ENCODE results near the gene MCM9. TPM values are rescaled to one million over a fixed set of nuclear protein-coding genes. Genes with fewer than 3 reads are reported as not detected.

MCM9 gene
- total RNA-seq, 1 experiment from 2014 or later: 14.4 TPM

DNA sequence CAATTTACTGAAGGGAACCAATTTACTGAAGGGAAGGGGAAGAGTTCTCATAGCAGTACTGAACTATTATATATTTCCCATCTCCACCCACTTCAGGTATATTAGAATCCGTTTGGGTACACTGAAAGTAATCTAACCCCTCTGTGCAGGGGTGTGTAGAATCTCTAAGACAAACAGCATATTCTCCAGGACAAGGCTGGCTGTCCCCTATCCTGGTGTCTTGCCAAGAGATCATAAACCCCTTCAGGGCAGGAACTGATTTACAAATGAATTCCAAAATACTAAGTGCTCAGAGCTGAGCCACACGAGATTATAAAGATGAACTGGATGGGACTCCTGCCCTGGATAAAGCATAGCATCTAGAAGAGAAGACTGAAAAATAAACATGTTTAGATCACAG lies 31.8 kb downstream of the MCM9 start:
- Histone ChIP-seq H3K4me1 (no peaks in the 10 kb centered on the region), H3K27me3 (replicated peaks; ENCODE audit: control insufficient read depth, insufficient read depth, low read length) (no peaks in the 10 kb centered on the region), H3K36me3 (ENCODE audit: control insufficient read depth, insufficient read depth, low read length) (no peaks in the 10 kb centered on the region), H3K9me3 (no peaks in the 10 kb centered on the region), H3K4me3 (ENCODE audit: low read depth, low read length) (no peak overlapping the region)
- H3K9me3 Mint-ChIP-seq (ENCODE audit: unreplicated experiment): no peaks in the 10 kb centered on the region
- H3K4me1 Mint-ChIP-seq (ENCODE audit: low read depth, unreplicated experiment): peaks cover 9% of the 10 kb centered on the region
- no peak overlapping the region for H3K27ac Mint-ChIP-seq (ENCODE audit: unreplicated experiment)
- ChIA-PET POLR2A (no interaction called here), CTCF (no interaction called here)
- no TSS peak for BruUV-seq (replicated peaks)
- no peak for DNase-seq
- peaks cover 66% of the 10 kb centered on the region for H3K36me3 Mint-ChIP-seq (ENCODE audit: insufficient read depth, unreplicated experiment)
- H3K27me3 Mint-ChIP-seq (ENCODE audit: insufficient read depth, unreplicated experiment): no peaks in the 10 kb centered on the region
- no peak overlapping the region for H3K4me3 Mint-ChIP-seq (ENCODE audit: unreplicated experiment)
- TF ChIP-seq, protein P1, sequence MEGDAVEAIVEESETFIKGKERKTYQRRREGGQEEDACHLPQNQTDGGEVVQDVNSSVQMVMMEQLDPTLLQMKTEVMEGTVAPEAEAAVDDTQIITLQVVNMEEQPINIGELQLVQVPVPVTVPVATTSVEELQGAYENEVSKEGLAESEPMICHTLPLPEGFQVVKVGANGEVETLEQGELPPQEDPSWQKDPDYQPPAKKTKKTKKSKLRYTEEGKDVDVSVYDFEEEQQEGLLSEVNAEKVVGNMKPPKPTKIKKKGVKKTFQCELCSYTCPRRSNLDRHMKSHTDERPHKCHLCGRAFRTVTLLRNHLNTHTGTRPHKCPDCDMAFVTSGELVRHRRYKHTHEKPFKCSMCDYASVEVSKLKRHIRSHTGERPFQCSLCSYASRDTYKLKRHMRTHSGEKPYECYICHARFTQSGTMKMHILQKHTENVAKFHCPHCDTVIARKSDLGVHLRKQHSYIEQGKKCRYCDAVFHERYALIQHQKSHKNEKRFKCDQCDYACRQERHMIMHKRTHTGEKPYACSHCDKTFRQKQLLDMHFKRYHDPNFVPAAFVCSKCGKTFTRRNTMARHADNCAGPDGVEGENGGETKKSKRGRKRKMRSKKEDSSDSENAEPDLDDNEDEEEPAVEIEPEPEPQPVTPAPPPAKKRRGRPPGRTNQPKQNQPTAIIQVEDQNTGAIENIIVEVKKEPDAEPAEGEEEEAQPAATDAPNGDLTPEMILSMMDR (IDR thresholded peaks at IDR 0.05; ENCODE audit: insufficient read depth in 1 of 2, low read depth in 1 of 2, low read length in 1 of 2, severe bottlenecking in 1 of 2, unreplicated experiment in 1 of 2): no peak
- intact Hi-C loops (cut with micrococcal nuclease; ENCODE audit: unreplicated experiment): no loop called here

GRCh38 chr6:118902726-118903125 lies 32.2 kb downstream of the MCM9 start:
- Histone ChIP-seq H3K4me3 (ENCODE audit: low read depth, low read length) (no peak overlapping the region), H3K9me3 (no peaks in the 10 kb centered on the region), H3K4me1 (no peaks in the 10 kb centered on the region), H3K27me3 (replicated peaks; ENCODE audit: control insufficient read depth, insufficient read depth, low read length) (no peaks in the 10 kb centered on the region), H3K36me3 (ENCODE audit: control insufficient read depth, insufficient read depth, low read length) (no peaks in the 10 kb centered on the region)
- TF ChIP-seq, protein P1 (IDR thresholded peaks at IDR 0.05; ENCODE audit: insufficient read depth in 1 of 2, low read depth in 1 of 2, low read length in 1 of 2, severe bottlenecking in 1 of 2, unreplicated experiment in 1 of 2): no peak
- intact Hi-C loops (cut with micrococcal nuclease; ENCODE audit: unreplicated experiment): no loop called here
- ChIA-PET CTCF (no interaction called here), POLR2A (no interaction called here)
- H3K27me3 Mint-ChIP-seq (ENCODE audit: insufficient read depth, unreplicated experiment): no peaks in the 10 kb centered on the region
- peaks cover 66% of the 10 kb centered on the region for H3K36me3 Mint-ChIP-seq (ENCODE audit: insufficient read depth, unreplicated experiment)
- H3K4me3 Mint-ChIP-seq (ENCODE audit: unreplicated experiment): no peak overlapping the region
- no peaks in the 10 kb centered on the region for H3K9me3 Mint-ChIP-seq (ENCODE audit: unreplicated experiment)
- DNase-seq: no peak
- peaks cover 9% of the 10 kb centered on the region for H3K4me1 Mint-ChIP-seq (ENCODE audit: low read depth, unreplicated experiment)
- BruUV-seq (replicated peaks): no TSS peak
- no peak overlapping the region for H3K27ac Mint-ChIP-seq (ENCODE audit: unreplicated experiment)

DNA sequence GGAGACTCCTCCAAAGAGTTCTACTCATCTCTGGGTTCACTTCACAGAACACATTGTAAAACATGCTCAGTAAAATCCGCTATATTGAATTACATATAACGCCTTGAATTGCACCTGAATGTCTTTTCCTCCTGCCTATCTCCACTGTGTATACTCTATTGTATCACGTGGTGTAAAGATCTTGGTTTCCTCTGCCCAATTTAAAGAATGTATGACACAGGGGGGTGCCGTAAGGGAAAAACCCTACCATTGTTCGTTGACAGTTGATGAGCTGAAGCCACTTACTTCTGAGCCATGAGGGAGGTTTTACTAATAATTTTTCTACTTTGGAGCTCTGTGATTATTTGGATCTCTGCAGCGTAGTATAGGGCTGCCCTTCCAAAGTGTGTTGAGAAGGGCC lies 35.0 kb downstream of the MCM9 start:
- H3K9me3 Mint-ChIP-seq (ENCODE audit: unreplicated experiment): no peaks in the 10 kb centered on the region
- H3K4me3 Mint-ChIP-seq (ENCODE audit: unreplicated experiment): no peak overlapping the region
- TF ChIP-seq, protein P1 (IDR thresholded peaks at IDR 0.05; ENCODE audit: insufficient read depth in 1 of 2, low read depth in 1 of 2, low read length in 1 of 2, severe bottlenecking in 1 of 2, unreplicated experiment in 1 of 2): no peak
- intact Hi-C loops (cut with micrococcal nuclease; ENCODE audit: unreplicated experiment): no loop called here
- CTCF ChIA-PET: no interaction called here
- no TSS peak for BruUV-seq (replicated peaks)
- Histone ChIP-seq H3K4me1 (peaks cover 6% of the 10 kb centered on the region; the same call in 1 of the 2 replicates), H3K9me3 (no peaks in the 10 kb centered on the region), H3K36me3 (ENCODE audit: control insufficient read depth, insufficient read depth, low read length) (no peaks in the 10 kb centered on the region), H3K27me3 (replicated peaks; ENCODE audit: control insufficient read depth, insufficient read depth, low read length) (no peaks in the 10 kb centered on the region), H3K4me3 (ENCODE audit: low read depth, low read length) (no peak overlapping the region)
- no peaks in the 10 kb centered on the region for H3K27me3 Mint-ChIP-seq (ENCODE audit: insufficient read depth, unreplicated experiment)
- no peak overlapping the region for H3K27ac Mint-ChIP-seq (ENCODE audit: unreplicated experiment)
- POLR2A ChIA-PET: no interaction called here
- DNase-seq: no peak
- H3K36me3 Mint-ChIP-seq (ENCODE audit: insufficient read depth, unreplicated experiment): peaks cover 50% of the 10 kb centered on the region
- peaks cover 9% of the 10 kb centered on the region for H3K4me1 Mint-ChIP-seq (ENCODE audit: low read depth, unreplicated experiment)
